A673 (cell line): ENCODE measurements around the gene RACGAP1. TPM values are rescaled to one million over a fixed set of nuclear protein-coding genes. Genes with fewer than 3 reads are reported as not detected.

Experiments
- BruUV-seq: library from RNA; stranded (reverse); fragments of 400-500 nt; replicated peaks from 2 replicates; lab custom pipeline; 2021; lab: Mats Ljungman, UMichigan
- CTCF ChIA-PET: fragments of 300-600 bp; sonication (Branson Sonifier 250); formaldehyde crosslinking; loops from one replicate; lab custom pipeline; 2022; ENCODE audit warnings: antibody characterized with exemption; lab: Charles Lee
- POLR2A ChIA-PET: fragments of 300-600 bp; sonication (Branson Sonifier 250); formaldehyde crosslinking; loops from one replicate; lab custom pipeline; 2022; ENCODE audit warnings: antibody characterized with exemption; ENCODE audit not compliant: low non-redundant PET; lab: Charles Lee
- DNase-seq: peaks from one replicate; pipeline ENCODE4 v3.0.0-alpha.2; 2015; ENCODE audit warnings: low spot score
- H3K27ac ChIP-seq: fragments of 200-600 bp; sonication (generic); 2 replicates; pipeline ENCODE4 v1.5.1; 2016; ENCODE audit warnings: mixed run types, low read depth, mild to moderate bottlenecking, mixed read lengths, antibody characterized with exemption, low read length; ENCODE audit not compliant: poor library complexity, severe bottlenecking
- H3K27me3 ChIP-seq: fragments of 200-600 bp; sonication (generic); replicated peaks from 2 replicates; pipeline ENCODE4 v1.6.1; 2017; ENCODE audit warnings: mixed run types, low read depth, mild to moderate bottlenecking, mixed read lengths, antibody characterized with exemption, low read length; ENCODE audit not compliant: insufficient read depth, poor library complexity
- H3K36me3 ChIP-seq: fragments of 200-600 bp; sonication (generic); 2 replicates; pipeline ENCODE4 v1.6.1; 2016; ENCODE audit warnings: mixed run types, mild to moderate bottlenecking, mixed read lengths, antibody characterized with exemption, low read length; ENCODE audit not compliant: insufficient read depth, poor library complexity, severe bottlenecking
- H3K4me1 ChIP-seq: fragments of 200-600 bp; sonication (generic); 2 replicates; pipeline ENCODE4 v1.6.1; 2017; ENCODE audit warnings: mixed run types, mild to moderate bottlenecking, mixed read lengths, antibody characterized with exemption, low read length; ENCODE audit not compliant: insufficient read depth, poor library complexity, severe bottlenecking
- H3K4me3 ChIP-seq: fragments of 200-600 bp; sonication (generic); 2 replicates; pipeline ENCODE4 v1.5.1; 2016; ENCODE audit warnings: low read depth, mixed run types, mild to moderate bottlenecking, mixed read lengths, low read length; ENCODE audit not compliant: poor library complexity, severe bottlenecking
- H3K9me3 ChIP-seq: fragments of 200-600 bp; sonication (generic); 2 replicates; pipeline ENCODE4 v1.6.1; 2016; ENCODE audit warnings: mixed run types, low read depth, mild to moderate bottlenecking, mixed read lengths, antibody characterized with exemption, low read length; ENCODE audit not compliant: poor library complexity, severe bottlenecking
- EZH2 ChIP-seq: fragments of 200-600 bp; sonication (generic); IDR thresholded peaks from 2 replicates; pipeline ENCODE4 v1.6.1; 2017; ENCODE audit warnings: borderline replicate concordance, low read depth, mild to moderate bottlenecking, mixed read lengths, antibody characterized with exemption, low read length; ENCODE audit not compliant: poor library complexity, severe bottlenecking
- intact Hi-C: fragments of 100-400 bp; cut with micrococcal nuclease; formaldehyde crosslinking; loops from one replicate; pipeline ENCODE4 v1.10.0; 2022; ENCODE audit not compliant: unreplicated experiment
- total RNA-seq: library from RNA; stranded (reverse); gene quantifications from 2 replicates; pipeline ENCODE4 v1.2.3, GENCODE V29; 2021
- TF ChIP-seq, protein P1 (sequence below): fragments of 300-800, 200-600 bp; sonication (generic); conservative IDR thresholded peaks from 2 replicates; pipeline ENCODE4 v1.5.1; 2017; ENCODE audit warnings: low read depth, mild to moderate bottlenecking, antibody characterized with exemption, low read length, moderate library complexity, mixed read lengths

Gene RACGAP1
- total RNA-seq, 1 experiment from 2014 or later, result 173 TPM

DNA sequence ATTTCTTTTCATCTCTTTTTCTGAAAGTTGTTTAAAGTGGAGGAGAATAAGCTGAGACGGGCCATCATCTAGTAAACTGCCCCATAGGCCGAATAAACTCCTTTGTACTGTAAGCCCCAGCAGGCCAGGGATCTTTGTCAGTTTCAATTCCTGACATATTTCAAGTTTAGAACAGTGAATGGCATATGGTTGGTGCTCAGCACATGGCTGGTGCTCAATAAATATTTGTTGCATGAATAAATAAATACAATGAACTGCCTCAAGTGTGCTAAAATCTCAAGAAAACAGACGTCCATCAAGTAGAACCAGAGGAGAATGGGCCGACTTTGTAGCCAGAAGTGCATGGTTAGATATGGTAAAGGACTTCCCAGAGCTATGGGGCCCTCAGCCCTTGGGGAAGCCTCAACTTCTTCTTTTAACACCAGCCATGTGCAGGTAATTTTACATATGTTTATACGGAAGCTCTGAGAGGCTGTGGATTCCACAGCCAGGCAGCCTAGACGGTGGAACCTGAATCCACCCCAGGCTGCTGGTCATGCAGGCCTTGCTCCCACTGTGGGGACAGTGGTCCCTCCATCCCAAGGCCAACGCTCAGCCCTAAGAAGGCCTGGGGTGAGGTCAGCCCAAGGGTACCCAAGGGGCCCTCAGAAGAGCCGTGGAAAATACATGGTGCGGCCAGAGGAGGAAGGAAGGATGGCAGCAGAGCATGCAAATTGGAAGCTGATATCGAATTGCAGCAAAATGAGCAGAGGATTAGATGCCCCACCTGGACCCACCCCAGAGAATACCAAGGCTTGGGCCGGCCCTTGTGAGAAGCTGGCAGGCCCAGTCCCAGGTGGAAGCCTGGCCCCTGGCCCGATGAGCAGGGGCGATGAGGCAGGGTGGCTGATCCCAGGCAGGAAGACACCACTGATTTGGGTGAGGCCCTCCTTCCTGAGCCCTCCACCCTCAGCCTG is 83.5 kb downstream of the RACGAP1 start:
- ChIA-PET POLR2A (interaction anchor here (0.5 kb wide), 1 partner anchor 113 kb away, joined by 7 read pairs; the partner anchor contains the start of gene NCKAP5L), CTCF (no interaction called here)
- Histone ChIP-seq H3K9me3 (no peaks in the 10 kb centered on the region), H3K36me3 (no peaks in the 10 kb centered on the region), H3K4me3 (no peak overlapping the region), H3K27me3 (no peaks in the 10 kb centered on the region), H3K4me1 (no peaks in the 10 kb centered on the region), H3K27ac (no peak overlapping the region)
- TF ChIP-seq, protein P1, sequence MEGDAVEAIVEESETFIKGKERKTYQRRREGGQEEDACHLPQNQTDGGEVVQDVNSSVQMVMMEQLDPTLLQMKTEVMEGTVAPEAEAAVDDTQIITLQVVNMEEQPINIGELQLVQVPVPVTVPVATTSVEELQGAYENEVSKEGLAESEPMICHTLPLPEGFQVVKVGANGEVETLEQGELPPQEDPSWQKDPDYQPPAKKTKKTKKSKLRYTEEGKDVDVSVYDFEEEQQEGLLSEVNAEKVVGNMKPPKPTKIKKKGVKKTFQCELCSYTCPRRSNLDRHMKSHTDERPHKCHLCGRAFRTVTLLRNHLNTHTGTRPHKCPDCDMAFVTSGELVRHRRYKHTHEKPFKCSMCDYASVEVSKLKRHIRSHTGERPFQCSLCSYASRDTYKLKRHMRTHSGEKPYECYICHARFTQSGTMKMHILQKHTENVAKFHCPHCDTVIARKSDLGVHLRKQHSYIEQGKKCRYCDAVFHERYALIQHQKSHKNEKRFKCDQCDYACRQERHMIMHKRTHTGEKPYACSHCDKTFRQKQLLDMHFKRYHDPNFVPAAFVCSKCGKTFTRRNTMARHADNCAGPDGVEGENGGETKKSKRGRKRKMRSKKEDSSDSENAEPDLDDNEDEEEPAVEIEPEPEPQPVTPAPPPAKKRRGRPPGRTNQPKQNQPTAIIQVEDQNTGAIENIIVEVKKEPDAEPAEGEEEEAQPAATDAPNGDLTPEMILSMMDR, result no peak
- TF ChIP-seq EZH2, result no peak
- BruUV-seq, result no TSS peak
- no peak for DNase-seq
- intact Hi-C loops, result loop anchor here (10.0 kb wide), 1 partner anchor 167 kb away; no protein-coding TSS in a partner anchor

DNA sequence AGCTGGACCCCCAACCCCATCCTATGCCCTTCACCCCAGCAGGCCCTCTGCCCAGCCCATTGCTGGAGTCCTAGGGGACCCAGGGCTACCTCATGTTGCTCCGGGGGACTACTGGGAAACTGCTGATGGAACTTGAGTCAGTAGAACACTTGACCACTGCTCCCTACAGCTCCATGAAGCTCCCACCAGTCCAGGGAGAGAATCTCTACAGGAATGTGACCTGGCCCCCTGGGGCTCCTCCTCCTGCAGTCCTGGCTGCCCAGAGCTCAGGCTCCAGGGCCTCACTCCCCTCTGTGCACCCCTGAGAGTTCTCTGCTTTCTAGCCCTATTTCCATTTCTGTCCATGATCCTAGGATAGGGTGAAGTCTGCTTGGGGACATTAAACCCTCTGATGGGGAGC is 85.6 kb downstream of the RACGAP1 start:
- Histone ChIP-seq H3K4me3 (no peak overlapping the region), H3K36me3 (no peaks in the 10 kb centered on the region), H3K9me3 (no peaks in the 10 kb centered on the region), H3K27me3 (no peaks in the 10 kb centered on the region), H3K27ac (no peak overlapping the region), H3K4me1 (no peaks in the 10 kb centered on the region)
- TF ChIP-seq EZH2, result no peak
- TF ChIP-seq, protein P1, result no peak
- no peak for DNase-seq
- intact Hi-C loops, result loop anchor here (10.0 kb wide), 1 partner anchor 165 kb away; no protein-coding TSS in a partner anchor
- ChIA-PET CTCF (no interaction called here), POLR2A (interaction anchor here (0.6 kb wide), 1 partner anchor 198 kb away, joined by 6 read pairs; the partner anchor contains the start of gene TMBIM6)
- BruUV-seq, result no TSS peak

DNA sequence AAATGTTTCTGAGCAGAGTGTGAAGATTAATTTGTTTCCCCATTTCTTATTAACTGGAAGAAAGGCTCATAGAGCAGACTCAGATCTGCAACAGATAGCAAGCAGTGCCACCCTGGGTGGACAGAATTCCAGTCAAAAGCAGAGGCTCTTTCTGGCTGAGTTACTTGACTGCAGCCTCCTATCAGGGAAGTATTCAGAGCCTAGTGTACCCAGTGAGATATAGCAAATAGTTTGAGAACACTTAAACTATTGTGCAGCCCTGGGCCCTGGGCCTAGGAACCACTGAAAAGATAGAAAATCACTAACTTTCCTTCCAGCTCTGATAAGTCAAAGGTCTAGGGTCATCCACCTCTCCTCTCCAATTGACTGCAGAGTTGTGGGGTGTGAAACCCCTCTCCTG is 86.0 kb downstream of the RACGAP1 start:
- H3K27ac ChIP-seq, result no peak overlapping the region
- no TSS peak for BruUV-seq
- CTCF ChIA-PET, result no interaction called here

More for the DNA sequence above, 86.0 kb downstream of the RACGAP1 start:
- intact Hi-C loops, result no loop called here
- TF ChIP-seq, protein P1, result no peak
- no peak for TF ChIP-seq EZH2
- no peaks in the 10 kb centered on the region for H3K4me1 ChIP-seq
- DNase-seq, result no peak
- no peaks in the 10 kb centered on the region for H3K9me3 ChIP-seq
- POLR2A ChIA-PET, result no interaction called here
- no peak overlapping the region for H3K4me3 ChIP-seq
- H3K36me3 ChIP-seq, result no peaks in the 10 kb centered on the region
- H3K27me3 ChIP-seq, result no peaks in the 10 kb centered on the region

Other genes with a start within 250 kb of the RACGAP1 start
- gene NCKAP5L, start 197.1 kb downstream of the RACGAP1 start, total RNA-seq, result 28.2 and 29.0 TPM in 2 replicates
- gene BCDIN3D, start 182.4 kb downstream of the RACGAP1 start, total RNA-seq, result 5.7 and 6.4 TPM in 2 replicates
- gene FAIM2, start 121.6 kb downstream of the RACGAP1 start, total RNA-seq, result 0.11 TPM in 1 of 2 replicates, not detected in the other
- gene AQP2, start 74.8 kb downstream of the RACGAP1 start, total RNA-seq, result not detected in 2 replicates
- gene AQP5, start 63.6 kb downstream of the RACGAP1 start, total RNA-seq, result not detected in 2 replicates
- gene AQP6, start 52.5 kb downstream of the RACGAP1 start, total RNA-seq, result not detected in 2 replicates
- gene ASIC1, start 32.1 kb upstream of the RACGAP1 start, total RNA-seq, result 2.7 and 5.5 TPM in 2 replicates
- gene SMARCD1, start 59.8 kb upstream of the RACGAP1 start, total RNA-seq, result 141 and 152 TPM in 2 replicates
- gene GPD1, start 78.5 kb upstream of the RACGAP1 start, total RNA-seq, result 0.58 and 1.3 TPM in 2 replicates
- gene COX14, start 86.7 kb upstream of the RACGAP1 start, total RNA-seq, result 25.4 and 28.7 TPM in 2 replicates
- gene CERS5, start 141.9 kb upstream of the RACGAP1 start, total RNA-seq, result 57.0 and 63.7 TPM in 2 replicates